NCI-H2029 treated with DMSO at 0.1 percent for 48 hours (cell line): ENCODE data around the gene SORL1.
"Not testable (repeated sequence)": the region's sequence is repeated elsewhere in the genome, so short reads cannot be mapped to it uniquely, and the experiment has no call there.

Experiments
- DNase-seq: peaks from one replicate; lab custom pipeline; 2025; lab: John Stamatoyannopoulos, UW

Gene SORL1

GRCh38 chr11:121478226-121478894, 26.2 kb downstream of the SORL1 start:
- DNase-seq: peak; percentile 34

GRCh38 chr11:121478895-121479697, 27.0 kb downstream of the SORL1 start:
- no peak for DNase-seq

- peak; percentile 8 for DNase-seq
These were observed 27.7 kb downstream of the SORL1 start for GRCh38 chr11:121479698-121480238.

GRCh38 chr11:121481484-121482230, 29.5 kb downstream of the SORL1 start:
- DNase-seq: not testable (repeated sequence)

- DNase-seq: no peak
These were observed 30.4 kb downstream of the SORL1 start for GRCh38 chr11:121482231-121483129.

GRCh38 chr11:121483805-121484480, 31.8 kb downstream of the SORL1 start:
- DNase-seq: no peak

- no peak for DNase-seq
These were observed 33.1 kb downstream of the SORL1 start for GRCh38 chr11:121485216-121485615.

GRCh38 chr11:121486054-121486453, 33.9 kb downstream of the SORL1 start:
- no peak for DNase-seq

GRCh38 chr11:121487191-121487590, 35.1 kb downstream of the SORL1 start:
- no peak for DNase-seq

GRCh38 chr11:121488170-121488569, 36.1 kb downstream of the SORL1 start:
- DNase-seq: no peak

GRCh38 chr11:121488641-121489040, 36.5 kb downstream of the SORL1 start:
- DNase-seq: no peak

- DNase-seq: no peak
These were observed 37.7 kb downstream of the SORL1 start for GRCh38 chr11:121489823-121490222.

GRCh38 chr11:121494355-121495099, 42.4 kb downstream of the SORL1 start:
- DNase-seq: no peak

GRCh38 chr11:121497176-121497998, 45.3 kb downstream of the SORL1 start:
- peak; percentile 62 for DNase-seq

- no peak for DNase-seq
These were observed 47.3 kb downstream of the SORL1 start for GRCh38 chr11:121499405-121499804.

GRCh38 chr11:121500275-121500674, 48.2 kb downstream of the SORL1 start:
- no peak for DNase-seq

GRCh38 chr11:121500717-121501116, 48.6 kb downstream of the SORL1 start:
- DNase-seq: no peak

GRCh38 chr11:121503051-121503450, 50.9 kb downstream of the SORL1 start:
- DNase-seq: no peak

- DNase-seq: not testable (repeated sequence)
These were observed 54.1 kb downstream of the SORL1 start for GRCh38 chr11:121506237-121506636.
